GM12878 (cell line): ENCODE results near the gene PCBD1. TPM values are rescaled to one million over a fixed set of nuclear protein-coding genes. Genes with fewer than 3 reads are reported as not detected.

Experiments
- ATAC-seq: fragments of 200-7000 bp; cut with Tn5 transposase; 3 replicates; pipeline ENCODE4 v1.9.1; 2020; ENCODE audit warnings: mild to moderate bottlenecking, moderate library complexity
- BruUV-seq: library from RNA; stranded (reverse); fragments of 400-500 nt; replicated peaks from 2 replicates; lab custom pipeline; 2021; lab: Mats Ljungman, UMichigan
- CTCF ChIA-PET: fragments of 300-600 bp; sonication (Branson Sonifier 250); formaldehyde crosslinking; extraction: SDS; loops from one replicate; lab custom pipeline; 2021; ENCODE audit warnings: inconsistent platforms; lab: Yijun Ruan, JAX
- POLR2A ChIA-PET: fragments of 350-600 bp; formaldehyde crosslinking; extraction: SDS; loops from one replicate; lab custom pipeline; 2021; ENCODE audit warnings: inconsistent platforms; lab: Charles Lee
- RAD21 ChIA-PET: fragments of 300-600 bp; sonication (Branson Sonifier 250); formaldehyde crosslinking; loops from one replicate; lab custom pipeline; 2023; ENCODE audit warnings: antibody characterized with exemption; ENCODE audit not compliant: unreplicated experiment; lab: Charles Lee
- SMC1A ChIA-PET: fragments of 300-600 bp; sonication (Branson Sonifier 250); formaldehyde crosslinking; loops from one replicate; lab custom pipeline; 2023; ENCODE audit not compliant: unreplicated experiment, uncharacterized antibody; lab: Charles Lee
- DNase-seq: peaks from one replicate; pipeline ENCODE4 v3.0.0-alpha.2; 2011; ENCODE audit warnings: low read depth, low spot score
- FAIRE-seq: peaks from 3 replicates; lab custom pipeline; 2011; peaks lifted over from hg19 to GRCh38; lab: Jason Lieb, UNC
- H2AFZ ChIP-seq: 2 replicates; pipeline ENCODE4 v1.6.0; 2011; ENCODE audit warnings: low read depth, low read length, control low read depth; ENCODE audit not compliant: control insufficient read depth
- H3K27ac ChIP-seq: 2 replicates; pipeline ENCODE4 v1.5.1; 2011; ENCODE audit warnings: control low read depth; ENCODE audit not compliant: control insufficient read depth, insufficient read depth
- H3K27me3 ChIP-seq, 2 experiments: replicated peaks in 1 of 2; 2 replicates each; pipeline versions ENCODE4 v1.6.0 to v1.6.1; 2011; ENCODE audit warnings: low read length in 1 of 2; ENCODE audit not compliant: control insufficient read depth in 2 of 2, insufficient read depth in 2 of 2
- H3K36me3 ChIP-seq, 2 experiments: 2 replicates each; pipeline ENCODE4 v1.5.1; 2011; ENCODE audit warnings: low read length in 1 of 2; ENCODE audit not compliant: control insufficient read depth in 2 of 2, insufficient read depth in 2 of 2
- H3K4me1 ChIP-seq: 2 replicates; pipeline ENCODE4 v1.6.1; 2011; ENCODE audit warnings: mild to moderate bottlenecking, low read length, moderate library complexity, mixed read lengths; ENCODE audit not compliant: control insufficient read depth, insufficient read depth
- H3K4me2 ChIP-seq: 2 replicates; pipeline ENCODE4 v1.6.0; 2011; ENCODE audit warnings: control low read depth; ENCODE audit not compliant: control insufficient read depth, insufficient read depth
- H3K4me3 ChIP-seq: fragments of 200-600 bp; sonication (generic); 2 replicates; pipeline ENCODE4 v1.5.1; 2016
- H3K79me2 ChIP-seq: 2 replicates; pipeline ENCODE4 v1.6.0; 2011; ENCODE audit warnings: low read length; ENCODE audit not compliant: control insufficient read depth, insufficient read depth
- H3K9ac ChIP-seq: 2 replicates; pipeline ENCODE4 v1.8.0; 2011; ENCODE audit warnings: low read length, control low read depth, mixed read lengths; ENCODE audit not compliant: control insufficient read depth, insufficient read depth
- H3K9me3 ChIP-seq: replicated peaks from 3 replicates; pipeline ENCODE4 v1.5.1; 2011; ENCODE audit warnings: mild to moderate bottlenecking, low read length; ENCODE audit not compliant: control insufficient read depth, insufficient read depth
- H4K20me1 ChIP-seq: 2 replicates; pipeline ENCODE4 v1.6.0; 2011; ENCODE audit not compliant: control insufficient read depth, insufficient read depth
- BCL11A ChIP-seq: IDR thresholded peaks from 2 replicates; pipeline ENCODE4 v1.6.1; 2011; ENCODE audit warnings: low read depth, low read length
- CBX5 ChIP-seq: sonication (generic); IDR thresholded peaks from 2 replicates; pipeline ENCODE4 v1.6.1; 2016; ENCODE audit warnings: low read depth, moderate library complexity, mild to moderate bottlenecking, inconsistent platforms
- MYC ChIP-seq: IDR thresholded peaks from 2 replicates; pipeline ENCODE4 v1.6.1; 2011; ENCODE audit warnings: mild to moderate bottlenecking, low read length, moderate library complexity, inconsistent platforms; ENCODE audit not compliant: insufficient read depth, insufficient replicate concordance, insufficient read length, severe bottlenecking
- NFIC ChIP-seq: IDR thresholded peaks from 2 replicates; pipeline ENCODE4 v1.6.1; 2012; ENCODE audit warnings: low read depth, mild to moderate bottlenecking, inconsistent platforms, low read length, moderate library complexity
- NR2C1 ChIP-seq: fragments of 450-650 bp; IDR thresholded peaks from 2 replicates; pipeline ENCODE4 v1.6.1; 2017; ENCODE audit warnings: antibody characterized with exemption, mild to moderate bottlenecking, moderate library complexity
- SKIL ChIP-seq: fragments of 450-650 bp; IDR thresholded peaks from 2 replicates; pipeline ENCODE4 v1.6.1; 2017; ENCODE audit warnings: mild to moderate bottlenecking, low read depth, inconsistent platforms; ENCODE audit not compliant: poor library complexity, severe bottlenecking
- SMAD1 ChIP-seq: fragments of 450-650 bp; IDR thresholded peaks from 2 replicates; pipeline ENCODE4 v1.6.1; 2018; ENCODE audit warnings: mild to moderate bottlenecking, low read depth; ENCODE audit not compliant: partially characterized antibody
- TCF7 ChIP-seq: IDR thresholded peaks from 2 replicates; pipeline ENCODE4 v1.6.1; 2014; ENCODE audit warnings: antibody characterized with exemption, borderline replicate concordance
- YBX1 ChIP-seq: fragments of 450-650 bp; IDR thresholded peaks from 2 replicates; pipeline ENCODE4 v1.6.1; 2016; ENCODE audit warnings: antibody characterized with exemption
- ZZZ3 ChIP-seq: IDR thresholded peaks from 2 replicates; pipeline ENCODE4 v1.6.1; 2011; ENCODE audit warnings: low read depth; ENCODE audit not compliant: control insufficient read depth, insufficient read length
- WGBS: methylation state at CpG from one replicate; pipeline ENCODE4 v1.1.6; 2016; ENCODE audit warnings: low lambda C conversion rate; ENCODE audit not compliant: insufficient replicate concordance, insufficient coverage; ENCODE audit errors: missing lambda C conversion rate; 5-methylcytosine and 5-hydroxymethylcytosine counted together
- in situ Hi-C: fragments of 300-500 bp; cut with MboI; formaldehyde crosslinking; loops from 9 replicates; pipeline ENCODE4 v1.14.3; 2018; ENCODE audit warnings: mixed read lengths
- intact Hi-C: fragments of 100-400 bp; cut with micrococcal nuclease; formaldehyde crosslinking; loops from one replicate; pipeline ENCODE4 v1.14.2; 2022; ENCODE audit not compliant: unreplicated experiment
- polyA plus RNA-seq, 11 experiments: library from polyadenylated mRNA; depleted of rRNA in 4 of 11; unstranded in 6 of 11; stranded (reverse) in 5 of 11; fragments of >200 nt; fragmentation: Nextera tagmentation in 4 of 11; fragmentation: Illumina TruSeq in 1 of 11; extraction: Ambion mirVana in 4 of 11; extraction: Trizol in 1 of 11; gene quantifications; 1 replicate in 1 of 11; 2 replicates in 10 of 11; pipeline versions ENCODE4 v1.2.1 to v1.2.3, GENCODE V29; 2011 to 2016; ENCODE audit warnings: inconsistent platforms in 2 of 11, missing spikeins in 2 of 11, low read depth in 1 of 11
- total RNA-seq, 4 experiments: library from RNA; depleted of rRNA in 3 of 4; stranded (reverse); fragments of >200 nt in 3 of 4; fragmentation: Illumina TruSeq in 1 of 4; extraction: Trizol in 1 of 4; gene quantifications; 2 replicates each; pipeline versions ENCODE4 v1.2.1 to v1.2.3, GENCODE V29; 2013 to 2021
- TF ChIP-seq, protein P1 (sequence below): fragments of 450-650 bp; IDR thresholded peaks from 2 replicates; pipeline ENCODE4 v1.6.1; 2014; ENCODE audit warnings: mild to moderate bottlenecking
- TF ChIP-seq, protein P2 (sequence below): IDR thresholded peaks from 2 replicates; pipeline ENCODE4 v1.6.1; 2012; ENCODE audit warnings: mild to moderate bottlenecking, low read depth, low read length
- TF ChIP-seq, protein P3 (sequence below): IDR thresholded peaks from 2 replicates; pipeline ENCODE4 v1.6.1; 2011; ENCODE audit warnings: low read depth, low read length, improper control_type of control experiment, borderline replicate concordance

PCBD1 gene
- total and polyA plus RNA-seq, 10 of the 15 experiments (the other 5 are each of a cell fraction or from before 2014, with no cell fraction given): 5.6 to 66.8 (median 34.2) TPM

- no peak for TF ChIP-seq SKIL
- no peak for TF ChIP-seq BCL11A
- no peak for TF ChIP-seq TCF7
- TF ChIP-seq, protein P1, sequence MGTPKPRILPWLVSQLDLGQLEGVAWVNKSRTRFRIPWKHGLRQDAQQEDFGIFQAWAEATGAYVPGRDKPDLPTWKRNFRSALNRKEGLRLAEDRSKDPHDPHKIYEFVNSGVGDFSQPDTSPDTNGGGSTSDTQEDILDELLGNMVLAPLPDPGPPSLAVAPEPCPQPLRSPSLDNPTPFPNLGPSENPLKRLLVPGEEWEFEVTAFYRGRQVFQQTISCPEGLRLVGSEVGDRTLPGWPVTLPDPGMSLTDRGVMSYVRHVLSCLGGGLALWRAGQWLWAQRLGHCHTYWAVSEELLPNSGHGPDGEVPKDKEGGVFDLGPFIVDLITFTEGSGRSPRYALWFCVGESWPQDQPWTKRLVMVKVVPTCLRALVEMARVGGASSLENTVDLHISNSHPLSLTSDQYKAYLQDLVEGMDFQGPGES: no peak
Observed at GRCh38 chr10:70893227-70894006, 5.1 kb upstream of the PCBD1 start (continued).

DNA sequence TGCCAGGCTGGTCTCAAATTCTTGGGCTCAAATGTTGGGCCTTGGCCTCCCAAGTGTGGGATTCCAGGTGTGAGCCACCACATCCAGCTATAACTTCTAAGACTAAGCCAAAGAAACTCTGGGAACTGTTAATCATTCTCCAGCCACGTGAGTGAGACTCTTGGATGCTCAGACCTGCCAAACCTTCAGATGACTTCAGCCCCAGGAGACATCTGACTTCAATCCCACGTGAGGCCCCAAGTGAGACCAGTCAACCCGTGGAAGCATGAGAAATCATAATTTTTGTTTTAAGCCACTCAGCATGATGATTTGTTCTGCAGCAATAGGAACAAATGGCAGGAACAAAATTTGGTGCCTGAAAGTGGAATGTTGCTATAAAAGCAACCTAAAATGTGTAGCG is 4.3 kb upstream of the PCBD1 start:
- no peak for FAIRE-seq
- ChIA-PET RAD21 (no interaction called here), POLR2A (no interaction called here), CTCF (interaction anchor here (0.6 to 1.6 kb wide), 4 partner anchors 9 to 76 kb away, joined by 3 to 4 read pairs (median 4); no protein-coding TSS in a partner anchor), SMC1A (no interaction called here)
- DNase-seq: no peak
- Histone ChIP-seq H3K9me3 (no peaks in the 10 kb centered on the region), H3K9ac (no peak overlapping the region), H3K27me3 (no peaks in the 10 kb centered on the region), H2AFZ (no peak overlapping the region), H3K4me1 (0 out of 2 replicates have a peak, but pooled peaks cover 3% of the 10 kb centered on the region), H3K4me2 (no peak overlapping the region), H3K36me3 (no peaks in the 10 kb centered on the region), H3K4me3 (no peak overlapping the region), H3K79me2 (no peaks in the 10 kb centered on the region), H3K27ac (no peak overlapping the region), H4K20me1 (no peaks in the 10 kb centered on the region)
- no TSS peak for BruUV-seq
- in situ Hi-C loops (no loop called here), intact Hi-C loops (no loop called here)
- WGBS: 66% methylated on average over 4 of the region's 4 CpGs
- ATAC-seq: no peak
- TF ChIP-seq ZZZ3 (no peak), NFIC (no peak), NR2C1 (no peak), MYC (no peak), CBX5 (no peak), YBX1 (no peak), SMAD1 (no peak)
- TF ChIP-seq, protein P2, sequence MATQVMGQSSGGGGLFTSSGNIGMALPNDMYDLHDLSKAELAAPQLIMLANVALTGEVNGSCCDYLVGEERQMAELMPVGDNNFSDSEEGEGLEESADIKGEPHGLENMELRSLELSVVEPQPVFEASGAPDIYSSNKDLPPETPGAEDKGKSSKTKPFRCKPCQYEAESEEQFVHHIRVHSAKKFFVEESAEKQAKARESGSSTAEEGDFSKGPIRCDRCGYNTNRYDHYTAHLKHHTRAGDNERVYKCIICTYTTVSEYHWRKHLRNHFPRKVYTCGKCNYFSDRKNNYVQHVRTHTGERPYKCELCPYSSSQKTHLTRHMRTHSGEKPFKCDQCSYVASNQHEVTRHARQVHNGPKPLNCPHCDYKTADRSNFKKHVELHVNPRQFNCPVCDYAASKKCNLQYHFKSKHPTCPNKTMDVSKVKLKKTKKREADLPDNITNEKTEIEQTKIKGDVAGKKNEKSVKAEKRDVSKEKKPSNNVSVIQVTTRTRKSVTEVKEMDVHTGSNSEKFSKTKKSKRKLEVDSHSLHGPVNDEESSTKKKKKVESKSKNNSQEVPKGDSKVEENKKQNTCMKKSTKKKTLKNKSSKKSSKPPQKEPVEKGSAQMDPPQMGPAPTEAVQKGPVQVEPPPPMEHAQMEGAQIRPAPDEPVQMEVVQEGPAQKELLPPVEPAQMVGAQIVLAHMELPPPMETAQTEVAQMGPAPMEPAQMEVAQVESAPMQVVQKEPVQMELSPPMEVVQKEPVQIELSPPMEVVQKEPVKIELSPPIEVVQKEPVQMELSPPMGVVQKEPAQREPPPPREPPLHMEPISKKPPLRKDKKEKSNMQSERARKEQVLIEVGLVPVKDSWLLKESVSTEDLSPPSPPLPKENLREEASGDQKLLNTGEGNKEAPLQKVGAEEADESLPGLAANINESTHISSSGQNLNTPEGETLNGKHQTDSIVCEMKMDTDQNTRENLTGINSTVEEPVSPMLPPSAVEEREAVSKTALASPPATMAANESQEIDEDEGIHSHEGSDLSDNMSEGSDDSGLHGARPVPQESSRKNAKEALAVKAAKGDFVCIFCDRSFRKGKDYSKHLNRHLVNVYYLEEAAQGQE: no peak
- TF ChIP-seq, protein P3, sequence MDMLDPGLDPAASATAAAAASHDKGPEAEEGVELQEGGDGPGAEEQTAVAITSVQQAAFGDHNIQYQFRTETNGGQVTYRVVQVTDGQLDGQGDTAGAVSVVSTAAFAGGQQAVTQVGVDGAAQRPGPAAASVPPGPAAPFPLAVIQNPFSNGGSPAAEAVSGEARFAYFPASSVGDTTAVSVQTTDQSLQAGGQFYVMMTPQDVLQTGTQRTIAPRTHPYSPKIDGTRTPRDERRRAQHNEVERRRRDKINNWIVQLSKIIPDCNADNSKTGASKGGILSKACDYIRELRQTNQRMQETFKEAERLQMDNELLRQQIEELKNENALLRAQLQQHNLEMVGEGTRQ: no peak
